NCI-H345 (cell line): ENCODE measurements around the gene SH3BP4.

Experiments
- DNase-seq: peaks from one replicate; lab custom pipeline; 2025; lab: John Stamatoyannopoulos, UW

The SH3BP4 gene

GRCh38 chr2:234998404-234999211 is 46.8 kb downstream of the SH3BP4 start:
- DNase-seq = no peak

GRCh38 chr2:234999740-235000425 is 48.1 kb downstream of the SH3BP4 start:
- DNase-seq = no peak

GRCh38 chr2:235000426-235001236 is 48.8 kb downstream of the SH3BP4 start:
- no peak for DNase-seq

GRCh38 chr2:235001237-235002133 is 49.7 kb downstream of the SH3BP4 start:
- DNase-seq = no peak

- DNase-seq = no peak
Observed at GRCh38 chr2:235002198-235003095, 50.6 kb downstream of the SH3BP4 start.

GRCh38 chr2:235003096-235003775 is 51.4 kb downstream of the SH3BP4 start:
- DNase-seq = no peak

- no peak for DNase-seq
Observed at GRCh38 chr2:235004329-235004903, 52.6 kb downstream of the SH3BP4 start.

GRCh38 chr2:235005023-235005422 is 53.2 kb downstream of the SH3BP4 start:
- DNase-seq = peak; percentile 59

GRCh38 chr2:235005603-235006259 is 53.9 kb downstream of the SH3BP4 start:
- peak; percentile 81 for DNase-seq

- no peak for DNase-seq
Observed at GRCh38 chr2:235006461-235006860, 54.6 kb downstream of the SH3BP4 start.

GRCh38 chr2:235006986-235007385 is 55.2 kb downstream of the SH3BP4 start:
- DNase-seq = no peak

- peak; percentile 30 for DNase-seq
Observed at GRCh38 chr2:235007664-235008457, 56.0 kb downstream of the SH3BP4 start.

- peak; percentile 77 for DNase-seq
Observed at GRCh38 chr2:235008584-235009044, 56.8 kb downstream of the SH3BP4 start.

- DNase-seq = no peak
Observed at GRCh38 chr2:235009081-235009480, 57.3 kb downstream of the SH3BP4 start.

GRCh38 chr2:235010117-235010714 is 58.4 kb downstream of the SH3BP4 start:
- DNase-seq = no peak

- DNase-seq = no peak
Observed at GRCh38 chr2:235011607-235011928, 59.8 kb downstream of the SH3BP4 start.

GRCh38 chr2:235011929-235012631 is 60.3 kb downstream of the SH3BP4 start:
- no peak for DNase-seq
